ENCODE results near the gene ETV3L.

Gene ETV3L

GRCh38 chr1:157044326-157044725 is 55.3 kb downstream of the ETV3L start:
- Histone ChIP-seq H3K27me3 (ENCODE audit: insufficient read depth, low read length, poor library complexity) (peaks cover 13% of the 10 kb centered on the region), H3K36me3 (ENCODE audit: insufficient read depth, low read length) (no peaks in the 10 kb centered on the region), H3K4me2 (ENCODE audit: insufficient read depth, low read length) (no peak overlapping the region), H3K9ac (ENCODE audit: low read depth, low read length) (no peak overlapping the region), H3K79me2 (ENCODE audit: insufficient read depth, low read length) (no peaks in the 10 kb centered on the region), H3K4me3 (ENCODE audit: low read depth in 1 of 2, low read length in 2 of 2) (no peak overlapping the region), H3K4me1 (ENCODE audit: insufficient read depth, low read length) (no peaks in the 10 kb centered on the region), H2AFZ (ENCODE audit: low read depth, low read length) (no peak overlapping the region), H3K9me3 (ENCODE audit: insufficient read depth, low read length, severe bottlenecking) (no peaks in the 10 kb centered on the region), H4K20me1 (ENCODE audit: insufficient read depth, low read length) (no peaks in the 10 kb centered on the region), H3K27ac (ENCODE audit: low read length) (no peak overlapping the region)
- TF ChIP-seq EZH2 (IDR thresholded peaks at IDR 0.05; ENCODE audit: borderline replicate concordance, low read depth, low read length, severe bottlenecking): no peak
- TF ChIP-seq CTCF (IDR thresholded peaks at IDR 0.05; ENCODE audit: borderline replicate concordance, extremely low read depth, low read length, poor library complexity, severe bottlenecking): no peak
- DNase-seq (no peak), ATAC-seq (ENCODE audit: insufficient read depth, low read depth) (no peak)

- Histone ChIP-seq H3K36me3 (ENCODE audit: insufficient read depth, low read length) (no peaks in the 10 kb centered on the region), H3K27me3 (ENCODE audit: insufficient read depth, low read length, poor library complexity) (peaks cover 16% of the 10 kb centered on the region), H3K4me2 (ENCODE audit: insufficient read depth, low read length) (no peak overlapping the region), H4K20me1 (ENCODE audit: insufficient read depth, low read length) (no peaks in the 10 kb centered on the region), H3K4me3 (ENCODE audit: low read depth in 1 of 2, low read length in 2 of 2) (no peak overlapping the region), H3K9ac (ENCODE audit: low read depth, low read length) (no peak overlapping the region), H3K4me1 (ENCODE audit: insufficient read depth, low read length) (no peaks in the 10 kb centered on the region), H3K79me2 (ENCODE audit: insufficient read depth, low read length) (no peaks in the 10 kb centered on the region), H2AFZ (ENCODE audit: low read depth, low read length) (no peak overlapping the region), H3K9me3 (ENCODE audit: insufficient read depth, low read length, severe bottlenecking) (no peaks in the 10 kb centered on the region), H3K27ac (ENCODE audit: low read length) (no peak overlapping the region)
- TF ChIP-seq EZH2 (IDR thresholded peaks at IDR 0.05; ENCODE audit: borderline replicate concordance, low read depth, low read length, severe bottlenecking) (no peak), CTCF (IDR thresholded peaks at IDR 0.05; ENCODE audit: borderline replicate concordance, extremely low read depth, low read length, poor library complexity, severe bottlenecking) (no peak)
- ATAC-seq (ENCODE audit: insufficient read depth, low read depth) (no peak), DNase-seq (no peak)
These were observed 55.9 kb downstream of the ETV3L start for GRCh38 chr1:157043685-157044084.

GRCh38 chr1:157042846-157043245 is 56.8 kb downstream of the ETV3L start:
- H3K4me3 ChIP-seq (ENCODE audit: low read depth in 1 of 2, low read length in 2 of 2): no peak overlapping the region
- H3K36me3 ChIP-seq (ENCODE audit: insufficient read depth, low read length): no peaks in the 10 kb centered on the region

More at GRCh38 chr1:157042846-157043245, 56.8 kb downstream of the ETV3L start:
- no peak overlapping the region for H3K27ac ChIP-seq (ENCODE audit: low read length)
- H3K9me3 ChIP-seq (ENCODE audit: insufficient read depth, low read length, severe bottlenecking): no peaks in the 10 kb centered on the region
- H3K79me2 ChIP-seq (ENCODE audit: insufficient read depth, low read length): no peaks in the 10 kb centered on the region
- H3K27me3 ChIP-seq (ENCODE audit: insufficient read depth, low read length, poor library complexity): peaks cover 19% of the 10 kb centered on the region
- no peaks in the 10 kb centered on the region for H4K20me1 ChIP-seq (ENCODE audit: insufficient read depth, low read length)
- no peak overlapping the region for H2AFZ ChIP-seq (ENCODE audit: low read depth, low read length)
- no peaks in the 10 kb centered on the region for H3K4me1 ChIP-seq (ENCODE audit: insufficient read depth, low read length)
- ATAC-seq (ENCODE audit: insufficient read depth, low read depth) (no peak), DNase-seq (no peak)
- TF ChIP-seq EZH2 (IDR thresholded peaks at IDR 0.05; ENCODE audit: borderline replicate concordance, low read depth, low read length, severe bottlenecking) (no peak), CTCF (IDR thresholded peaks at IDR 0.05; ENCODE audit: borderline replicate concordance, extremely low read depth, low read length, poor library complexity, severe bottlenecking) (no peak)
- no peak overlapping the region for H3K4me2 ChIP-seq (ENCODE audit: insufficient read depth, low read length)
- no peak overlapping the region for H3K9ac ChIP-seq (ENCODE audit: low read depth, low read length)

Data from DND-41 (cell line).